ENCODE results near the gene KCTD5. TPM values are rescaled to one million over a fixed set of nuclear protein-coding genes. Genes with fewer than 3 reads are reported as not detected.

KCTD5 gene
- total and polyA plus RNA-seq, 2 experiments from 2014 or later = 19.7 to 31.8 TPM

DNA sequence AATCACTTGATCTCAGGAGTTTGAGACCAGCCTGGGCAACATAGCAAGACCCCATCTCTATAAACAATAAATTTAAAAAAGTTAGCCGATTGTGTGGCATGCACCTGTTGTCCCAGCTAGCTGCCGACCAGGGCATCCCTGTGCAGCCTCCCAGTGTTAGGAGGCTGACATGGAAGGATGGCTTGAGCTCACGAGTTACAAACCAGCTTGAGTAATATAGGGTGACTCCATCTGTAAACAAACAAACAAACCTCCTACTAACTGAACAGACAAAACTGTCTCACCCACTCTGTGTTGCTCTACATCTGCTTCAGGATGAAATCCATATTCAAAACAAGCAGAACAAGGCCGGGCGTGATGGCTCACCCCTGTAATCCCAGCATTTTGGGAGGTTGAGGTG is 44.6 kb downstream of the KCTD5 start:
- ATAC-seq (no peak), DNase-seq (ENCODE audit: low spot score) (no peak)
- no peak overlapping the region for H3K27ac Mint-ChIP-seq
- Histone ChIP-seq H4K20me1 (replicated peaks; ENCODE audit: insufficient read depth) (no peaks in the 10 kb centered on the region), H3K36me3 (ENCODE audit: insufficient read depth) (no peaks in the 10 kb centered on the region), H3K4me3 (no peak overlapping the region), H3K27ac (ENCODE audit: low read depth) (no peak overlapping the region), H3K79me2 (replicated peaks; ENCODE audit: insufficient read depth) (no peaks in the 10 kb centered on the region), H3K27me3 (ENCODE audit: insufficient read depth) (no peaks in the 10 kb centered on the region), H2AFZ (no peak overlapping the region), H3F3A (replicated peaks; ENCODE audit: low read depth) (peaks cover 4% of the 10 kb centered on the region; the same call in 1 of the 2 replicates), H3K4me2 (no peak overlapping the region), H3K4me1 (ENCODE audit: insufficient read depth) (no peaks in the 10 kb centered on the region), H3K9me2 (ENCODE audit: insufficient read depth) (no peaks in the 10 kb centered on the region)
- peaks cover 5% of the 10 kb centered on the region for H3K27me3 Mint-ChIP-seq (ENCODE audit: insufficient read depth, low read depth, poor library complexity)
- H3K4me1 Mint-ChIP-seq = peaks cover 2% of the 10 kb centered on the region; the same call in 1 of the 3 replicates
- TF ChIP-seq, protein P1, sequence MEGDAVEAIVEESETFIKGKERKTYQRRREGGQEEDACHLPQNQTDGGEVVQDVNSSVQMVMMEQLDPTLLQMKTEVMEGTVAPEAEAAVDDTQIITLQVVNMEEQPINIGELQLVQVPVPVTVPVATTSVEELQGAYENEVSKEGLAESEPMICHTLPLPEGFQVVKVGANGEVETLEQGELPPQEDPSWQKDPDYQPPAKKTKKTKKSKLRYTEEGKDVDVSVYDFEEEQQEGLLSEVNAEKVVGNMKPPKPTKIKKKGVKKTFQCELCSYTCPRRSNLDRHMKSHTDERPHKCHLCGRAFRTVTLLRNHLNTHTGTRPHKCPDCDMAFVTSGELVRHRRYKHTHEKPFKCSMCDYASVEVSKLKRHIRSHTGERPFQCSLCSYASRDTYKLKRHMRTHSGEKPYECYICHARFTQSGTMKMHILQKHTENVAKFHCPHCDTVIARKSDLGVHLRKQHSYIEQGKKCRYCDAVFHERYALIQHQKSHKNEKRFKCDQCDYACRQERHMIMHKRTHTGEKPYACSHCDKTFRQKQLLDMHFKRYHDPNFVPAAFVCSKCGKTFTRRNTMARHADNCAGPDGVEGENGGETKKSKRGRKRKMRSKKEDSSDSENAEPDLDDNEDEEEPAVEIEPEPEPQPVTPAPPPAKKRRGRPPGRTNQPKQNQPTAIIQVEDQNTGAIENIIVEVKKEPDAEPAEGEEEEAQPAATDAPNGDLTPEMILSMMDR (conservative IDR thresholded peaks at IDR 0.05; ENCODE audit: low read depth in 2 of 2) = no peak
- TF ChIP-seq EZH2phosphoT487 (IDR thresholded peaks at IDR 0.05; ENCODE audit: unreplicated experiment) = no peak
- no peaks in the 10 kb centered on the region for H3K36me3 Mint-ChIP-seq (ENCODE audit: low read depth)
- H3K4me3 Mint-ChIP-seq = no peak overlapping the region
- H3K9me3 Mint-ChIP-seq = no peaks in the 10 kb centered on the region

DNA sequence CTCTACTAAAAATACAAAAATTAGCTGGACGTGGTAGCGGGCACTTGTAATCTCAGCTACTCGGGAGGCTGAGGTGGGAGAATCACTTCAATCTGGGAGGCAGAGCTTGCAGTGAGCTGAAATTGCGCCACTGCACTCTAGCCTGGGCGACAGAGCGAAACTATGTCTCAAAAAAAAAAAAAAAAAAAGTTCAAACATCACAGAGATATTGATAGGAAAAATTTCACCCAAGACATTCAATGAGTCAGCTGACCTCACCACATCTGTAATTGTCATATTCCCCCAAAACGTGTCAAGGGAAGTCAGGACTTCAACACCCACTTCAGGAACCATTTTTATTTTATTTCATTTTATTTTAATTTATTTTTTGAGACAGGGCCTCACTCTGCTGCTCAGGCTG is 45.7 kb downstream of the KCTD5 start:
- Mint-ChIP-seq H3K9me3 (no peaks in the 10 kb centered on the region), H3K27ac (no peak overlapping the region), H3K36me3 (ENCODE audit: low read depth) (no peaks in the 10 kb centered on the region), H3K27me3 (ENCODE audit: insufficient read depth, low read depth, poor library complexity) (peaks cover 5% of the 10 kb centered on the region), H3K4me1 (no peaks in the 10 kb centered on the region; the same call in 2 of the 3 replicates), H3K4me3 (no peak overlapping the region)
- Histone ChIP-seq H3F3A (replicated peaks; ENCODE audit: low read depth) (0 out of 2 replicates have a peak, but pooled peaks cover 4% of the 10 kb centered on the region), H3K9me2 (ENCODE audit: insufficient read depth) (no peaks in the 10 kb centered on the region), H3K4me3 (no peak overlapping the region), H2AFZ (no peak overlapping the region), H3K36me3 (ENCODE audit: insufficient read depth) (no peaks in the 10 kb centered on the region), H3K27ac (ENCODE audit: low read depth) (no peak overlapping the region), H3K4me1 (ENCODE audit: insufficient read depth) (no peaks in the 10 kb centered on the region), H3K4me2 (no peak overlapping the region), H3K27me3 (ENCODE audit: insufficient read depth) (no peaks in the 10 kb centered on the region), H3K79me2 (replicated peaks; ENCODE audit: insufficient read depth) (no peaks in the 10 kb centered on the region), H4K20me1 (replicated peaks; ENCODE audit: insufficient read depth) (no peaks in the 10 kb centered on the region)
- ATAC-seq = no peak
- no peak for DNase-seq (ENCODE audit: low spot score)
- TF ChIP-seq NANOG (IDR thresholded peaks at IDR 0.05; ENCODE audit: borderline replicate concordance) = no peak
- TF ChIP-seq ZNF331 (CRISPR knock-in tag; IDR thresholded peaks at IDR 0.05; ENCODE audit: low read depth) = no peak
- TF ChIP-seq EZH2 (IDR thresholded peaks at IDR 0.05; ENCODE audit: low read depth, unreplicated experiment) = no peak
- TF ChIP-seq, protein P2, sequence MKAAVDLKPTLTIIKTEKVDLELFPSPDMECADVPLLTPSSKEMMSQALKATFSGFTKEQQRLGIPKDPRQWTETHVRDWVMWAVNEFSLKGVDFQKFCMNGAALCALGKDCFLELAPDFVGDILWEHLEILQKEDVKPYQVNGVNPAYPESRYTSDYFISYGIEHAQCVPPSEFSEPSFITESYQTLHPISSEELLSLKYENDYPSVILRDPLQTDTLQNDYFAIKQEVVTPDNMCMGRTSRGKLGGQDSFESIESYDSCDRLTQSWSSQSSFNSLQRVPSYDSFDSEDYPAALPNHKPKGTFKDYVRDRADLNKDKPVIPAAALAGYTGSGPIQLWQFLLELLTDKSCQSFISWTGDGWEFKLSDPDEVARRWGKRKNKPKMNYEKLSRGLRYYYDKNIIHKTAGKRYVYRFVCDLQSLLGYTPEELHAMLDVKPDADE (IDR thresholded peaks at IDR 0.05) = no peak
- TF ChIP-seq EZH2phosphoT487 (IDR thresholded peaks at IDR 0.05; ENCODE audit: unreplicated experiment) = no peak
- TF ChIP-seq, protein P1 (conservative IDR thresholded peaks at IDR 0.05; ENCODE audit: low read depth in 2 of 2) = no peak
- TF ChIP-seq ZNF114 (CRISPR knock-in tag; IDR thresholded peaks at IDR 0.05) = no peak
- TF ChIP-seq, protein P3, sequence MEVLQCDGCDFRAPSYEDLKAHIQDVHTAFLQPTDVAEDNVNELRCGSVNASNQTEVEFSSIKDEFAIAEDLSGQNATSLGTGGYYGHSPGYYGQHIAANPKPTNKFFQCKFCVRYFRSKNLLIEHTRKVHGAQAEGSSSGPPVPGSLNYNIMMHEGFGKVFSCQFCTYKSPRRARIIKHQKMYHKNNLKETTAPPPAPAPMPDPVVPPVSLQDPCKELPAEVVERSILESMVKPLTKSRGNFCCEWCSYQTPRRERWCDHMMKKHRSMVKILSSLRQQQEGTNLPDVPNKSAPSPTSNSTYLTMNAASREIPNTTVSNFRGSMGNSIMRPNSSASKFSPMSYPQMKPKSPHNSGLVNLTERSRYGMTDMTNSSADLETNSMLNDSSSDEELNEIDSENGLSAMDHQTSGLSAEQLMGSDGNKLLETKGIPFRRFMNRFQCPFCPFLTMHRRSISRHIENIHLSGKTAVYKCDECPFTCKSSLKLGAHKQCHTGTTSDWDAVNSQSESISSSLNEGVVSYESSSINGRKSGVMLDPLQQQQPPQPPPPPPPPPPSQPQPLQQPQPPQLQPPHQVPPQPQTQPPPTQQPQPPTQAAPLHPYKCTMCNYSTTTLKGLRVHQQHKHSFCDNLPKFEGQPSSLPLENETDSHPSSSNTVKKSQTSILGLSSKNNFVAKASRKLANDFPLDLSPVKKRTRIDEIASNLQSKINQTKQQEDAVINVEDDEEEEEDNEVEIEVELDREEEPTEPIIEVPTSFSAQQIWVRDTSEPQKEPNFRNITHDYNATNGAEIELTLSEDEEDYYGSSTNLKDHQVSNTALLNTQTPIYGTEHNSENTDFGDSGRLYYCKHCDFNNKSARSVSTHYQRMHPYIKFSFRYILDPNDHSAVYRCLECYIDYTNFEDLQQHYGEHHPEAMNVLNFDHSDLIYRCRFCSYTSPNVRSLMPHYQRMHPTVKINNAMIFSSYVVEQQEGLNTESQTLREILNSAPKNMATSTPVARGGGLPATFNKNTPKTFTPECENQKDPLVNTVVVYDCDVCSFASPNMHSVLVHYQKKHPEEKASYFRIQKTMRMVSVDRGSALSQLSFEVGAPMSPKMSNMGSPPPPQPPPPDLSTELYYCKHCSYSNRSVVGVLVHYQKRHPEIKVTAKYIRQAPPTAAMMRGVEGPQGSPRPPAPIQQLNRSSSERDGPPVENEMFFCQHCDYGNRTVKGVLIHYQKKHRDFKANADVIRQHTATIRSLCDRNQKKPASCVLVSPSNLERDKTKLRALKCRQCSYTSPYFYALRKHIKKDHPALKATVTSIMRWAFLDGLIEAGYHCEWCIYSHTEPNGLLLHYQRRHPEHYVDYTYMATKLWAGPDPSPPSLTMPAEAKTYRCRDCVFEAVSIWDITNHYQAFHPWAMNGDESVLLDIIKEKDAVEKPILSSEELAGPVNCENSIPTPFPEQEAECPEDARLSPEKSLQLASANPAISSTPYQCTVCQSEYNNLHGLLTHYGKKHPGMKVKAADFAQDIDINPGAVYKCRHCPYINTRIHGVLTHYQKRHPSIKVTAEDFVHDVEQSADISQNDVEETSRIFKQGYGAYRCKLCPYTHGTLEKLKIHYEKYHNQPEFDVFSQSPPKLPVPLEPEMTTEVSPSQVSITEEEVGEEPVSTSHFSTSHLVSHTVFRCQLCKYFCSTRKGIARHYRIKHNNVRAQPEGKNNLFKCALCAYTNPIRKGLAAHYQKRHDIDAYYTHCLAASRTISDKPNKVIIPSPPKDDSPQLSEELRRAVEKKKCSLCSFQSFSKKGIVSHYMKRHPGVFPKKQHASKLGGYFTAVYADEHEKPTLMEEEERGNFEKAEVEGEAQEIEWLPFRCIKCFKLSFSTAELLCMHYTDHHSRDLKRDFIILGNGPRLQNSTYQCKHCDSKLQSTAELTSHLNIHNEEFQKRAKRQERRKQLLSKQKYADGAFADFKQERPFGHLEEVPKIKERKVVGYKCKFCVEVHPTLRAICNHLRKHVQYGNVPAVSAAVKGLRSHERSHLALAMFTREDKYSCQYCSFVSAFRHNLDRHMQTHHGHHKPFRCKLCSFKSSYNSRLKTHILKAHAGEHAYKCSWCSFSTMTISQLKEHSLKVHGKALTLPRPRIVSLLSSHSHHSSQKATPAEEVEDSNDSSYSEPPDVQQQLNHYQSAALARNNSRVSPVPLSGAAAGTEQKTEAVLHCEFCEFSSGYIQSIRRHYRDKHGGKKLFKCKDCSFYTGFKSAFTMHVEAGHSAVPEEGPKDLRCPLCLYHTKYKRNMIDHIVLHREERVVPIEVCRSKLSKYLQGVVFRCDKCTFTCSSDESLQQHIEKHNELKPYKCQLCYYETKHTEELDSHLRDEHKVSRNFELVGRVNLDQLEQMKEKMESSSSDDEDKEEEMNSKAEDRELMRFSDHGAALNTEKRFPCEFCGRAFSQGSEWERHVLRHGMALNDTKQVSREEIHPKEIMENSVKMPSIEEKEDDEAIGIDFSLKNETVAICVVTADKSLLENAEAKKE (CRISPR knock-in tag; IDR thresholded peaks at IDR 0.05) = no peak

Data from GM23338 (cell line).